SKM-1 (cell line): ENCODE data around the gene ERN1.

ENCODE experiments used
- DNase-seq: peaks from one replicate; lab custom pipeline; 2025; ENCODE audit not compliant: unreplicated experiment; lab: John Stamatoyannopoulos, UW

The ERN1 gene

DNA sequence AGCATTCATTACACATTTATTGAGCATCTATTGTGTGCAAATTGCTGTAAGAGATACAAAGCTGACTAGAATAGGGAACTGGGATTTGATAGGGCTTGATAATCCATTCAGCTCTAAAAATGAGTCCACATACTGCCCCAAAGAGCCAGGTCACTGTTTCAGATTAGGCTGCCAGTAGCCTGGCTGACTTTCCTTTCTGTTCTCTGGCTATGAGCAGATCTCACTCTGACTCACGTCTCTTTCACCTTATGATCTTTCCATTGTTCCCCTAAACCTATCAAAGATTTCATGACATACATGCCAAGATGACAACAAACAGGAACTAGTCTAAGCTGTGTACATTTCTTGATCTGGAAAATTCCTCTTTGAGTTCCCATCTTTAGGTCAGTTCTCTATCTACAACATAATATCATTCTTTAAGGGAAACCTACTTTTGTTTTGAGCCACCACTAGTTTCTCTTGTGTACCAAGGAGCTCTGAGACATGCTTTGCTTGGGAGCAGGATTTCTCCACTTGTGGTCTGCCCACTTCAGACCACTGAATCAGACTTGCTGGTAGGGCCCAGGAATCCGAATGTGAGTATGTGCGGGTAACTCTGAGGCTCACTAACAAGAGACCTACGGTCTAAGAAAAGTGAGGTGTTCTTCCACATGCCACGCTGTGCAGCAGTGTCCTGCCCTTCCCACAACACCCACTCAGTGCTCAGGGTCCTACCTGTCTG, 68.6 kb downstream of the ERN1 start:
- DNase-seq: no peak

DNA sequence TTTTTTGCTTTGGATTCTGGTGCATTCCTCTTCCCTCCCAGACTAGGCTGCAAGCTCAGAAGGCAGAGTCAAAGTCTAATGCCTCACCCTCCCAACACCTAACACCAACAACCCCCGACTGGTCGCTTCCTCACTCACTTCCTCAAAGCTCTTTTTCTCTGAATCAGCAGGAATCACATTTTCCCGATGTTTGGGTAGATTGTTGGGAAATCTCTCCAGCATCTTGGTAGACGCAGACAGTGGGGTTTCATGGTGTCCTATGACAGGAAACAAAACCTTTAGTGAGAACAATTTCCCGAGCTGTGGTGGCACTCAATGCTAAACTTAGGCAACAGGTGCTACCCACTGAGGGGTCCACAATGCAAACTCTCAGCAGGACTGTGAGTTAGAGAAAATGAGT, 69.6 kb downstream of the ERN1 start:
- no peak for DNase-seq

DNA sequence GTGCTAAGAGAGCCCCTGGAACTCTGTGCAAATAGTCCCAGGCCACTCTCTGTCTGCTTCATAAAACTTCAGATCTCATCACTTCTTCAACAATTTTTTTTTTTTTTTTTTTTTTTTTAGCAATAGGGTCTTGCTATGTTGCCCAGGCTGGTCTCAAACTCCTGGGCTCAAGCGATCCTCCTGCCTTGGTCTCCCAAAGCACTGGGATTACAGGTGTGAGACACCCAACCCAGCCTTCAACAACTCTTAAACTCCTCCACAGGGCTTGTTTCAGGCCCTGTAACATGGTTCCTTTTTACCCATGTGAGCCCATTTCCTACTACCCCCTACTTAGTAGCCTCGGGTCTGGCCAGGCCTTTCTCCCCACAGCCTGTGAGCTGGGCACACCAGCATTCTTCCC, 70.2 kb downstream of the ERN1 start:
- no peak for DNase-seq

DNA sequence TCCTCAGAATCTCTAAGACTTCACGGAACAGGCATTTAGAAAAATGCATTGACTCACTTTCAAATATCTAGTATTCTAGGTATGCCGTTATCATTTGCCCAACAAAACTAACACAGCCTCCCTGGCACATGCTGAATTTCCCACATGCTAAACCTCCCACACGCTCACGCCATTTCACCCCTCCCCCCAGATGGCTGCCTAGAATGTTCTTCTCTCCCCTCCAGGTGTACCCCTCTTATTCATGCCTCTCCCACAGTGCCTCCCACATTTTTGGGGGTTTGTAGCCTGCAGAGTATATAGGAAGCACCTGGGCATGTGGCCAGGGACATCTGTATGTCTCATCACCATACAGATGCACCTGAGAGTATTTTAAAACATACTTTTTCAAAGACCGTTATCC, 71.3 kb downstream of the ERN1 start:
- DNase-seq: no peak

DNA sequence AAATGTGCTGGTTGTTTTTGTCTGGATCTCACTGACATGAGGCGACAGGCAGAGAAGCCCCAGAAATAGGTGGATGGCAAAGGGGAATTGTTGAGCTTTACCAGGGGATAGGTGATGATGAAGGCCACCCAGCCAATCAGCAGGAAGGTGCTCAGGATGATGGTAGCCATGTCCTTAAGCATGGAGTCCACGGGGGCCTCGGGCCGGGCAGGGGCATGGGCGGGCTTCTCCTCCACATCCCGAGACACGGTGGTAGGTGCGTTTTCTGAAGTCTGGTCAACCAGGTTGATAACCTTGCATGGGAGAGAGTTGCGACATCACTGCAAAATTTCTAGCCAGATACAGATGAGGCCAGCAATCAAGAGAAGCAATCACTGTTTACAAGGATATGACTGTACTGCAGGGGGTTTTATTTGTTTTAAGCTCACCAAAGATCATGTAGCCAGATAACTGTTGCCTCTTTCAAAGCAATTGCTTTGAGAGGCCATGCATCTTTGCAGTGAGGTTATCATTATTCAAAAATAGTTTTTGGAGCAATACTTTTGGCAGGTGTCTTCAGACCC, 72.2 kb downstream of the ERN1 start:
- no peak for DNase-seq

DNA sequence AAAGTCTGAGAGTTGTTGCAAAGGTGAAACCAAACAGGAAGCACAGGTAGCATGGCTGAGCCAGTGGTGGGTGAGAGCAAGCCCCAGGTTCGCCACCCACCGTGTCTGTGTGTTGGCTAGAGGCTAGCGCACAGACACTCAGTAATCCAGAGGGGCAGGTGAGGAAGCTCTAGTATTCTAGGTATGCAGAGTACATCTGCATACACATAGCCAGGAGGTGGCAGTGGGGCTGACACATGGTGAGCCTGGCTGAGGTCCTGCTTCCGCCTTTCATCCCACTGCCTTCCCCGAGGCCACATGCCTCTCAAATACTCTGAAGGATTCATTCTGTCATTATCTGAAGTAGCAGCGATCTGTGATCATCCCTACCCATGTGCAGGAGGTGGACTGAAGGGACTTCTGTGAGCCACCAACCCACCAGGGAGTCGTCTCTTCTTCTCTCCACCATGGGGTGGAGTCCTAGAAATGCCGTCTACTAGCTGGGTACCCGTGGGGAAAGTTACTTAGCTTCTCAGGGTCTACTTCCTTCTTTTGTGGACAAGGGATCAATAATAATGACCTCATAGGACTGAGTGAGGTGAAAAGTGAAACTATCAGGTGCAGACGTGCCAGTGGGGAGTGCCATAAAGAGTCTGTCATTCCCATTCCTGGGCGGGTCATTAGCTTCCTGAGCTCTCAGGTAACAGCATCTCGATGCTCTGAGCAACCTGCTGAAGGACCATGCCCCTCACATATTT, 73.5 kb downstream of the ERN1 start:
- no peak for DNase-seq

DNA sequence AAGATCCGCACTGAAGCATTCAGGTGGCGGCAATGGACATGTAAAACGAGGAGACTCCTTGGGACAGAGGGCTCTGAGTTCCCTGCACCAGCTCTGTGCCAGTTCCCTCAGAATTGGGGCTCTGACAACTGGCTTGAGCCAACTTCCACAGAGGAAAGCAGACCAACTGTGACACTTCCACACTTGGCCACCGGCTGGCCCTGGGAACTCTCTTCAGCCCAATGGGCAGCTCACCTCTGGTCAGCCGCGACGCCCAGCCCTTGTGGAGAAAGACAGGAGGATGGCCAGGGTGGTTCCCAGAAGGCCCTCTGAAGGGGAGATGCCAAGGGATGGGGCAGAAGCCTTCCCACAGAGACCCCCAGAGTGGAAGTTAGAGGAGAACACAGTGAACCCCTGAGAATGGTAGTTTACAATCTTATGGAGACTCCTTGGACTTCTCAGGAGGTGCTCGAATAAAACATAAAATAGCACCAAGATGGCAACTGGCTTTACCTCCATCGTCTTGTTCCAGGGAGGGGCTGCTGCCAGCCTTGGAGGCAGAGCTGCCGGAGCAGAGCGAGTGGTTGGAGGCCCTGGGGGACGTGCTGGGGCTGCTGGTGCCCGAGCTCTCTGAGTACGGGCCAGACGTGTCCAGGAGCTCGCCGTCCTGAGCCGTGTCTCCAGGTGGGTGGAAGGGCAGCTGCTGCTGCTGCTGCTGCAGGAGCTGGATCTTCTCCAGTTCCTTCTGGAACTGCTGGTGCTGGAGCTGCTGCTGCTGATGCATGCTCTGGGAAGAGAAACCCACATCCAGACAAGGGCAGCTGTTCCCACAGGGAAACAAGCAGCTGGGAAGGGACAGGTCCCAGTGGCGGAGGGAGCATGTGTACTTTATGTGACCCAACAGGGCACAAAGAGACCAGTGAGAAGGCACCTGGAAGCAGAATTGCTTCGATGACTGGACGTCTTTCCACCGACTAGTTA, 74.5 kb downstream of the ERN1 start:
- DNase-seq: no peak

DNA sequence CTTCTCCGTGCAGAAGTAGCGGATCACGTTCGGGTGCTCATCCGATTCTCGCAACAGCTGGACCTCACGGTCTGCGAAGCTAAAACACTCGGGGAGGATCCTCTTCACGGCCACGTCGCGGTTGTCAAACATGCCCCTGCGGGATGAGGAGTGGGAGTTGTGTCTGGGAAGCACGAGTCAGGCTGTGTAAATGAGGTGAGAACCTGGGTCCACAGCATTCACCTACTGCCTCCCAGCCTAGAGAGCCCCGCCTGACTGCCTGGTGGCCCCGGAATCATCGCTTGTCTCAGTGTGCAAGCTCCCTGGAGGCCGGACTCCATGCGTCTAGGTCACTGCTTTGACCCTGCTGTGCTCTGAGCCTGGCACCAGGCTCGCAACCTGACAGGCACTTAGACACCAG, 75.6 kb downstream of the ERN1 start:
- DNase-seq: no peak

DNA sequence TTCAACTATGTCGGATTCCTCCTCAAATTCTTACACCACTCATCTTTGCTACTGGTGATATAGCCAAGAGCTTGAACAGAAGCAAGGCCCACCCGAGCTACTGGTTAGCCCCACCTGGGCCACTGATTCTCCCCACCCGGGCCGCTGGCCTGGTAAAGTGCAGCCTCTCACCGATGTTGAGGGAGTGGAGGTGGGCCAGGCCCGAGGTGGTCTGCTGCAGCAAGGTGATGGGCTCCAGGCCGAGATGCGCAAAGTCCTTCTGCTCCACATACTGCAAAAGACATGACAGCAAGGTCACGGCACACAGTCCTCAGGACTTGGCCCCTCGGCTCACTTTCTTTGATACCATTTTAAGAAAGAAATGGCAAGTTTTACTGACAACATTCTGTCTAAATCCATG, 76.8 kb downstream of the ERN1 start:
- no peak for DNase-seq

DNA sequence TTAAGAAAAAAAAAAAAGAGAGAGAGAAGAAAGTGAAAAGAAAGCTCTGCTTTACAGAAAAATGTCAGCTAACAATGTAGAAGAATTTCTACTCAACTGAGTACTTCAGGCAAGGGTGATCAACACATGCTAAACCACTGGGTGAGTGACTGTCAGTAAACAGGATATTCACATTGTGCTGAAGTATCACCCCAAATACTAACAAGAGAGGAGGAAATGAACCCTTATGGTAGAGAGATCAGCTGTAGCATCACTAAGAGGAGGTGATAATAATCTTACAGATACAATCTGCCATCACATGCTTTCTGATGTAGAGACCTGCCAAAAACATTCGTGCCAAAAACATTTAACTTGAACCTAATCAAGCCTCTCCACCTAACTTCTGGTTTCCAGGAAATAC, 78.8 kb downstream of the ERN1 start:
- DNase-seq: no peak

DNA sequence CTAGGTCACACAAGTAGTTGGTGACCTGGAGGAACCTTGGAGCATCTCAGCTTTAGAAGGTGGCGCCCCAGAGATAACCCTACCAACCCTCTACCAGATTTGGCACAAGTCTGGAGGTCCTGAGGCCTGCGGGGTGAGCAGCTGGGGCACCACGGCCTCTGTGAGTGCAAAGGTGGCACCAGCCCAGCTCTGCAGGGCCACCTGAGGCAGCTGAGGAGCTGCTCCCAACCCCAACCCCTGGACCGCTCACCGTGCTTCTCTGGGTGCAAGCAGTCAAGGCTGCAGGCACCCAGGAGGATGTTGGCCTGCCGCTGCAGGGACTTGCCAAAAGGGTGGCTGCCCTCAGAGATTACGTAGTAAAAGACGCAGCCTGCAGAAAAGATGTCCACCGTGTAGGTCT, 81.1 kb downstream of the ERN1 start:
- no peak for DNase-seq

DNA sequence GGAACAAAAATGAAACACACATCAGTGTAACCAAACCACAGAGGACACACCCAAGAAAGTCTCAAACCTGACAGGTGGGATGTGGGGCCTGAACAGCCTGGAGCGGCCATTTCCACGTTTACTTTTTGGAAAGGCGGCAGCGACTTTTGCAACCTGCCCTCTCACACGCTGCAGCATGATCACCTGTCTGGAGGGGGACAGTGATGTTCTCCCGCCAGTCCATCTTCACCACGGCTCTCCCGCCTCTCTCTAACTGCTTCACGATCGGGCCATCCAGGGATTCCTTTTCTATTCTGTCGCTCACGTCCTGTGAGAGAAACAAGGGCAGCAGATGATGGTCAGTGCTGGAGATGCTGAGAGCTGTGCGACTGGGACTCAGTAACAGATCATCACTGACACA, 84.8 kb downstream of the ERN1 start:
- DNase-seq: no peak

DNA sequence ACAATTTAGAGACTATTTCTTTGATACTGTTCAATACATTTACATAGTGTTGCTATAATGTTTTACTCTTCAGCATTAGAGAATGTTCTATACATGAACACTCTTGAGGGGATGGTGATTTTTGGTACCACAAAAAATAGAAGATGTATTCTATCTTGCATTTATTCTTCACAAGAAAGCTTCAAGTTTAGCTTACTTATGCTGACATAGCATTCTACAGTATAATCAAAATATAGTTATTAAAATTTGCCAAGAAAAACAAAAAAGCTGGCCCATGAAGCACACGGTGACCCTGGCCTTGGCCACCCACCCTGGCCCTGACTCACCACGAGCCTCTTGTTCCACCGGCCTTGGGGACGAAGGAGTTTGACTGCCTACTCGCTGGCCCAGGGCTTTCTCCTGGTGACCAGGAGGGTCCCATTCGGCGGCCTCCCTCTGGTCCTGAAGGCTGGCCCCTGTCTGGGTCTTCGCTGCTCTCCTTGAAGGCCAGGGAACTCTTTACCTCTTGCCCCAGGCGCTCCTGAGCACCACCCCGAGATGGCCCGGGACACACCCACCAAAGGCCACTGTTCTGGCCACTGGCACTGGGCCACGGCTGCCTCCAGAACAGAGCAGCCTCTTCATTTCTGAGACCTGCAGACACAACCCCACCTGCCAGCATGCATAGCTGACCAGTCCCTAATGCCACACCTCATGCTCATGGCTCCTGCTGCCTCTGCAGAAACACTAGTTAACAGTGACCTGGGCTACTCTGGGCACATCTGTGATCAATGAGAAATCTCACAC, 87.1 kb downstream of the ERN1 start:
- DNase-seq: no peak

DNA sequence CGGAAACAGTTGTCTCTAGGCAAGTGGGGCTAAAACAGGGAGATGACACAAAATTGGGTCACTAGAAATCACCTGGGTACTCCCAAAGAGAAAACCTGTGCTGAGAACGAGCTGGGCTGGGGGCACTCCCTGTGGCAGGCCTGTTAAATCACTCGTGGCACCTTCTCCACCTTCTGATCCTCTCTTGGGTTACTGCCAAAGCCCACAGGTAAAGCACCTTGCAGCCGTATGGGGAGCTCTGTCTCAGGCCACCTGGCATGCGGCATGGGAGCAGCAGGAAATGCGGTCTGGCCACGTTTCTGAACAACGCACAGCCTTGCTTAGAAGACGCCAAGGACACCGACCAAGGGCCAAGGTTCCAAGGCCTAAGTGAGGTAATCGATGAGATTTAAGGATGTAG, 88.0 kb downstream of the ERN1 start:
- DNase-seq: no peak

DNA sequence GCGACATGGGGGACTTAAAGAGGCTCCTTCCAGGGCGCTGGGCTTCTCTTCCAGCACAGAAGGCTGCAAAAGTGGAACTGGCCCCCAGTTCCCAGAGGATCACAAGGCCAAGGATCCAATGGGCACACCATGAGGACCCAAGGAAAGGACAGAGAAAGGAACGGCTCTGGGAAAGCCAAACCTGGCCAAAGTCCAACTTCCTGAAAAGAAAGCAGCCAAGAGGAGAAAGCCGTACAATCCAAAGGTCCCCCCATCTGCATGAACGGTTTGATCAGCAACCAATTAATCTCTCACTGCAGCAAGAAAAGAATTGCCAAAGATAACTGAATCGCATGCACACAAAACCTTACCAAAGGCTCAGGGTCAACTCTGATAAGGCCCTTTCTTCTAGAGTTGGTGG, 89.7 kb downstream of the ERN1 start:
- DNase-seq: no peak

DNA sequence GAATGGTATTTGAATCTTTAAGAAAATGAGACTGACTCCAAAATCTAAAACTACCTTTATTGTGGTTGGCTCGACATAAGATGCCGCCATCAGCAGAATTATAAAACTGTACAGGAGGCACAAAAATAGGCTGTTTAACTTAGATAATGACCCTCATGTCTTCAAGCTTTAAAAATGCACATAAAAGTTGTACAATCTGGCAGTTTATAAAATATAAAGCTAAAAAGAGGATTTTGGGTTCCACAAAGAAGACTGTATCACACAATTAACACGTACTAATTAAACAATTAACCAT, 90.9 kb downstream of the ERN1 start:
- no peak for DNase-seq

DNA sequence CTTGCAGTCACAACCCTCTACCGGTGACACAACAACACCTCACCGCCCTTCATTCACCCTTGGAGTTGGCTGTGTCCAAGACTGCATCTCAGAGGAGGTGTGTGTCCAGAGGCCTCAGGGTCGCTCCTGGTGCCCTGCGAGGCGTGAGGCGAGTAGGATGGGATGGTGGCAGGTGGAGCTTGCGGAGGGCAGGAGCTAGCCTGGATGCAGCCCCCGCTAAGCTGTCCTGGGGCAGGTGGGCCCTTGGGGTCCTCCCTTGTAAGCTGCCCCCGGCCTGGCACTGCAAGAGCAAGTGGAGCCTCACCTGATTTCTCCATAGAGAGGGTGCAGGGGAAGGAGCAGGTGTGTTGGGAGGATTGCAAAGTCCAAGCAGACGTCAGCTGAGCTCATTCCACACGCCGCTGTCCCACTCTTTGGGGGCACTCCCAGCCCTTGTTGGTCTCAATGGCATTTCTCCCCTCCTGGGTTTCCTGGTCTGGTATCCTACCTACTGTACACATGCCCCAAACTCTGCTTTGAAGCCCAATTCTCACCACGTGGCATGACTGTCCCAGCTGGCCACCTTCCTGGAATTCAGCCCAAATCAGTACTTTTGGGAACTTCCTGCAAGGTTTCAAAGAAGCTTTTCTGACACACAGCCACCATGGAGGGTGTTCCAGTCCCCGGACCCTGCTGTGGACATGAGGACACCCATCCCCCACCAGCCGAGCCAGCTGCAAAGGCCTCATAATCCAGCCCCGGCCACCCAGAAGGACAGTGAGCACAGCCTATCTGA, 91.4 kb downstream of the ERN1 start:
- no peak for DNase-seq

DNA sequence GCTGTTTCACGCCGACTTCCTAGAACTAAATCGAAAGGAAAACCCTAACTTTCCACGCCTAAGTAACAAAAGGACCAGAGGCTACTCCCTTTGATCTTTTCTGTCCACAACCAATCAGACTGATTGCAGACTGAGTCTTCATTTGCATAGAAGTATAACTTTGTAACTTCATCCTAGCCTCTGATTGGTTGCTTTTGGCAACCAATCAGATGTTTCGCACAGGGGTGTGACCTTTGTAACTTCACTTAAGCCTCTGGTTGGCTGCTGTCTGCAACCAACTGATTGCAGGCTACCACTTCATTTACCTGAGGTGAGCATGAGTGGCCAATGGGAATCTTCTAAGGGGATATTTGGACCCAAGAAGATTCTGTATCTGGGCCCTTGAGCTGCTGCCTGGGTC, 92.1 kb downstream of the ERN1 start:
- no peak for DNase-seq

DNA sequence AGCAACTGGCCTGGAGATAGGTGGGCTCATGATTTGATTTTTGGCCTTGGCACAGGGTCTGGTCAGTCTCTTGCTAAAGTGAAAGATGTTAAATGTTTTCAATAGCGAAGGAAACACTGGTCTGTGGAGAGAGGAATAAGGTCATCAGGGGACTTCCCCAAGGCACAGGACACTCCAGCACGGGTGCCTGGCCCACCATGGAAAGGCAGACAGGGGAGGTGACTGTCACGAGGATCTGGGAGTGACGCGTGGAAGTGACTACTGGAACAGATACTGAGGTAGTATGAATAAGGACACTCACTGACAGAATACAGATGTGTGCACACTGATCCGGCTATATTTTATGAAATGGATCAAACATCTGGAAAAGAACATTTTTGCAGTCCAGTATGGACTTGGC, 92.8 kb downstream of the ERN1 start:
- DNase-seq: no peak
